Brain microvascular endothelial cell (primary cell): ENCODE measurements around the gene SMOC2.

Source experiments
- DNase-seq: peaks from one replicate; pipeline ENCODE4 v3.0.0-alpha.2; 2020
- H3K27ac ChIP-seq: fragments of 250-450 bp; sonication (Bioruptor Pico); 2 replicates; pipeline ENCODE4 v1.5.1; 2020; ENCODE audit warnings: mild to moderate bottlenecking, moderate library complexity
- H3K27me3 ChIP-seq: fragments of 250-450 bp; sonication (Bioruptor Pico); replicated peaks from 2 replicates; pipeline ENCODE4 v1.5.1; 2020; ENCODE audit warnings: mild to moderate bottlenecking
- H3K36me3 ChIP-seq: fragments of 250-450 bp; sonication (Bioruptor Pico); replicated peaks from 2 replicates; pipeline ENCODE4 v1.5.1; 2020; ENCODE audit warnings: mild to moderate bottlenecking
- H3K4me3 ChIP-seq: 2 replicates; pipeline ENCODE4 v1.5.1; 2011; ENCODE audit warnings: low read depth, mild to moderate bottlenecking, control low read depth, low read length, moderate library complexity
- in situ Hi-C: cut with HindIII; loops from 2 replicates; pipeline ENCODE4 v1.10.0; 2017; ENCODE audit warnings: low sequenced_read_pairs, low pct_ligation_motif_present
- TF ChIP-seq, protein P1 (sequence below): IDR thresholded peaks from 2 replicates; pipeline ENCODE4 v1.5.1; 2011; ENCODE audit warnings: low read depth, mild to moderate bottlenecking, moderate library complexity, low read length, control low read depth, inconsistent platforms; ENCODE audit errors: missing control alignments

SMOC2 gene

GRCh38 chr6:168596344-168596743 lies 155.4 kb downstream of the SMOC2 start:
- no peak for DNase-seq
- Histone ChIP-seq H3K27ac (no peak overlapping the region), H3K27me3 (no peaks in the 10 kb centered on the region), H3K4me3 (no peak overlapping the region), H3K36me3 (no peaks in the 10 kb centered on the region)
- in situ Hi-C loops = no loop called here
- TF ChIP-seq, protein P1, sequence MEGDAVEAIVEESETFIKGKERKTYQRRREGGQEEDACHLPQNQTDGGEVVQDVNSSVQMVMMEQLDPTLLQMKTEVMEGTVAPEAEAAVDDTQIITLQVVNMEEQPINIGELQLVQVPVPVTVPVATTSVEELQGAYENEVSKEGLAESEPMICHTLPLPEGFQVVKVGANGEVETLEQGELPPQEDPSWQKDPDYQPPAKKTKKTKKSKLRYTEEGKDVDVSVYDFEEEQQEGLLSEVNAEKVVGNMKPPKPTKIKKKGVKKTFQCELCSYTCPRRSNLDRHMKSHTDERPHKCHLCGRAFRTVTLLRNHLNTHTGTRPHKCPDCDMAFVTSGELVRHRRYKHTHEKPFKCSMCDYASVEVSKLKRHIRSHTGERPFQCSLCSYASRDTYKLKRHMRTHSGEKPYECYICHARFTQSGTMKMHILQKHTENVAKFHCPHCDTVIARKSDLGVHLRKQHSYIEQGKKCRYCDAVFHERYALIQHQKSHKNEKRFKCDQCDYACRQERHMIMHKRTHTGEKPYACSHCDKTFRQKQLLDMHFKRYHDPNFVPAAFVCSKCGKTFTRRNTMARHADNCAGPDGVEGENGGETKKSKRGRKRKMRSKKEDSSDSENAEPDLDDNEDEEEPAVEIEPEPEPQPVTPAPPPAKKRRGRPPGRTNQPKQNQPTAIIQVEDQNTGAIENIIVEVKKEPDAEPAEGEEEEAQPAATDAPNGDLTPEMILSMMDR = no peak

- TF ChIP-seq, protein P1 = no peak
- Histone ChIP-seq H3K27me3 (no peaks in the 10 kb centered on the region), H3K27ac (no peak overlapping the region), H3K36me3 (no peaks in the 10 kb centered on the region), H3K4me3 (no peak overlapping the region)
- in situ Hi-C loops = no loop called here
- DNase-seq = no peak
Observed at GRCh38 chr6:168597471-168597875, 156.5 kb downstream of the SMOC2 start.

- Histone ChIP-seq H3K27me3 (no peaks in the 10 kb centered on the region), H3K4me3 (no peak overlapping the region), H3K36me3 (no peaks in the 10 kb centered on the region), H3K27ac (no peak overlapping the region)
- in situ Hi-C loops = no loop called here
- no peak for DNase-seq
- TF ChIP-seq, protein P1 = no peak
Observed at GRCh38 chr6:168598251-168599117, 157.5 kb downstream of the SMOC2 start.

- Histone ChIP-seq H3K36me3 (no peaks in the 10 kb centered on the region), H3K27me3 (no peaks in the 10 kb centered on the region), H3K4me3 (no peak overlapping the region), H3K27ac (no peak overlapping the region)
- DNase-seq = no peak
- TF ChIP-seq, protein P1 = no peak
- in situ Hi-C loops = no loop called here
Observed at GRCh38 chr6:168599118-168599494, 158.1 kb downstream of the SMOC2 start.

DNA sequence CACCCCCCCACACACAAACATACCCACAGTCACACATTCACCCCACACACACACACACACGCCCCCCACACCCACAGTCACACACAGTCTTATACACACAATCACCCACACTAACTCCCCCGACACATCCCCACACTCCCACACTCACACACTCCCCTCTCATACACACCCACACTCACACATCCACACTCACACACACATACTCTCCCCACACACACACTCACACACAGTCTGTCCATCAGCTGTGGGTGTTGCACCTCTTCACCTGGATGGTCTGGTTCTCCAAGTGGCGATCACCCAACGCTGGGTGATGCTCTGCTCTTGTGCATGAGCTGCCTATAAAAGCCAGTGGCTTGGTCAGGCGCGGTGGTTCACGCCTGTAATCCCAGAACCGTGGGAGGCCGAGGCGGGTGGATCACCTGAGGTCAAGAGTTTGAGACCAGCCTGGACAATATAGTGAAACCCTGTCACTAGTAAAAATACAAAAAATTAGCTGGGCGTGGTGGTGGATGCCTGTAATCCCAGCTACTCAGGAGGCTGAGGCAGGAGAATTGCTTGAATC lies 158.9 kb downstream of the SMOC2 start:
- TF ChIP-seq, protein P1 = no peak
- Histone ChIP-seq H3K27ac (no peak overlapping the region), H3K27me3 (no peaks in the 10 kb centered on the region), H3K36me3 (no peaks in the 10 kb centered on the region), H3K4me3 (no peak overlapping the region)
- DNase-seq = no peak
- in situ Hi-C loops = no loop called here
